ENCODE results near the gene CAST. TPM values are rescaled to one million over a fixed set of nuclear protein-coding genes. Genes with fewer than 3 reads are reported as not detected.

CAST gene
- total RNA-seq, 4 donors from 2014 or later: 324 to 489 (median 375) TPM

DNA sequence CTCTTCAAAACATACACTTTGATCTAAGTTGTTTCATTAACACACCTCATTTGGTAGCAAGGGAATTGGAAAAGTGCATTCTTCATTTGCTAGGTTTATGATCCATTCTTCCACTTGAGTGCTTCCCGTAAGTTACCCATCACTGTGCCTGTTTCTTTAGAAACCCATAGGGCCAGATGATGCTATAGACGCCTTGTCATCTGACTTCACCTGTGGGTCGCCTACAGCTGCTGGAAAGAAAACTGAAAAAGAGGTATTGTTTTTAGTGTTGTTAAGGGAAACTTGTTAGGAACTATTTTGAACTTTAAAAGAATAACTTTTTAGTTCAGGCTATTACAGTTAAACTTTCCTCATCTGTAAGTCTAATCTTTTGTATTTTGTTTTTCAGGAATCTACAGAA lies 78.9 kb downstream of the CAST start:
- DNase-seq: no peak
- WGBS, 2 donors: 82 to 87% methylated on average over 3 of the region's 3 CpGs
- TF ChIP-seq CTCF (IDR thresholded peaks at IDR 0.05) (no peak), POLR2A (IDR thresholded peaks at IDR 0.05) (no peak)
- intact Hi-C loops (cut with DNase I): no loop called here
- H3K4me1 ChIP-seq: peaks cover 0 to 22% (median 0%) of the 10 kb centered on the region in 3 donors
- no peaks in the 10 kb centered on the region for H3K9me3 ChIP-seq
- no peak overlapping the region for H3K27ac ChIP-seq
- no peaks in the 10 kb centered on the region for H3K27me3 ChIP-seq
- no peak overlapping the region for H3K4me3 ChIP-seq
- peaks cover 30 to 100% (median 43%) of the 10 kb centered on the region in 3 donors for H3K36me3 ChIP-seq

- no peak for DNase-seq
- Histone ChIP-seq H3K27ac (no peak overlapping the region), H3K4me3 (no peak overlapping the region), H3K4me1 (peaks cover 0 to 16% (median 0%) of the 10 kb centered on the region in 3 donors), H3K9me3 (no peaks in the 10 kb centered on the region), H3K36me3 (peaks cover 38 to 100% (median 43%) of the 10 kb centered on the region in 3 donors), H3K27me3 (no peaks in the 10 kb centered on the region)
- no peak for TF ChIP-seq POLR2A (IDR thresholded peaks at IDR 0.05)
- TF ChIP-seq CTCF (IDR thresholded peaks at IDR 0.05): no peak
- intact Hi-C loops (cut with DNase I): no loop called here
- WGBS, 2 donors: 52 to 68% methylated on average over 3 of the region's 3 CpGs
Observed at GRCh38 chr5:96741891-96742309, 79.7 kb downstream of the CAST start.

GRCh38 chr5:96742538-96742937 lies 80.4 kb downstream of the CAST start:
- H3K36me3 ChIP-seq: peaks cover 38 to 100% (median 42%) of the 10 kb centered on the region in 3 donors

DNA sequence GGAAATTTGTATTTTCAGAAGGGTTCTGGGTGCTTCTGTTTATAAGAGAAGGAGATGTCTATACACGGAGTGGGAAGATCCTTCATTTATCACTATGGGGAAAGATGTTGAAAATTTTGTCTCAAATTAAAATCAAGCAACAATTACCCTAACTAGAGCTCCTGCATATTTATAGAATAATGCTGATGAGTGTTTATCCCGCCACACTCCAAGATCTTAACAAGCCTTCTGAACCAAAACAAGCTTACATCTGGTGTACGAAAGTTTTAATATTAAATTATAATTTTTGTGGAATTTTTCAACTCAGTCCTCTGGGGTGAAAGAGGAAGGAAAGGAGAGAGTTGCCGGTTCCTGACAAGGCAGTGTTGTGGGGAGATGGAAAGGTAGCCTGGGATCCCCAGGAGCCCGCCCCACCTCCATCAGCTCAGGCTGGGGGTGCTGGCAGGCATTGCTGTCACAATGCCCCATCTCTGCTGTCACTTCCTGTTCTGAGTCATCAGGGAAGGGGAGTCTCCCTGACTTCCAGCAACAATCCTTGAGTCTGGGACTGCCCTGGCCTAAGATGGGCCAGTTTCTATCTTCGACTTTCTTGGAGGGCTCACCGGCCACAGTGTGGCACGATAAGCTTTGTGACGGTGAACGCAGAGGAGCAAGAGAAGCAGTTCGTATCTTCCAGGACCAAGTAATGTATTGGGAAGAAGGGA lies 81.0 kb downstream of the CAST start:
- Histone ChIP-seq H3K27ac (peak overlapping the region; percentile 10 to 48 (median 38)), H3K36me3 (peaks cover 37 to 100% (median 38%) of the 10 kb centered on the region in 3 donors)
- intact Hi-C loops (cut with DNase I): no loop called here

More at GRCh38 chr5:96742538-96742937, 80.4 kb downstream of the CAST start:
- no peaks in the 10 kb centered on the region for H3K9me3 ChIP-seq
- H3K27ac ChIP-seq: peak overlapping the region in 2 of 4 donors; percentile 40 to 48
- WGBS, 2 donors: 70 to 72% methylated on average over 9 of the region's 9 CpGs
- TF ChIP-seq POLR2A (IDR thresholded peaks at IDR 0.05) (no peak), CTCF (IDR thresholded peaks at IDR 0.05) (no peak)
- H3K4me3 ChIP-seq: no peak overlapping the region
- H3K4me1 ChIP-seq: peaks cover 0 to 11% (median 0%) of the 10 kb centered on the region in 3 donors
- DNase-seq: no peak
- no peaks in the 10 kb centered on the region for H3K27me3 ChIP-seq
- intact Hi-C loops (cut with DNase I): no loop called here

More for the DNA sequence above, 81.0 kb downstream of the CAST start:
- Histone ChIP-seq H3K4me3 (no peak overlapping the region), H3K4me1 (peaks cover 0 to 11% (median 0%) of the 10 kb centered on the region in 3 donors), H3K27me3 (no peaks in the 10 kb centered on the region), H3K9me3 (no peaks in the 10 kb centered on the region)
- DNase-seq: no peak
- TF ChIP-seq CTCF (IDR thresholded peaks at IDR 0.05) (no peak), POLR2A (IDR thresholded peaks at IDR 0.05) (no peak)
- 76 to 78% methylated on average over 9 to 10 of the region's 11 CpGs for WGBS, 2 donors

Data from esophagus squamous epithelium (tissue), 5 donors.